ENCODE measurements around the gene PRKCD.

PRKCD gene

GRCh38 chr3:53161450-53161819 lies 426 bp downstream of the PRKCD start:
- ChIA-PET CTCF (interaction anchor here (1.5 to 1.9 kb wide), 3 partner anchors 11 to 34 kb away, joined by 5 to 14 read pairs (median 5); no protein-coding TSS in a partner anchor), POLR2A (no interaction called here)
- H3K4me3 ChIP-seq (ENCODE audit: low read depth, low read length) = peak overlapping the region; percentile 78
- no peak for DNase-seq (ENCODE audit: low read depth, low spot score)
- TF ChIP-seq CTCF (IDR thresholded peaks at IDR 0.05; ENCODE audit: insufficient read depth, low read length, missing control alignments) = no peak

- no peak for TF ChIP-seq CTCF (IDR thresholded peaks at IDR 0.05; ENCODE audit: insufficient read depth, low read length, missing control alignments)
- DNase-seq (ENCODE audit: low read depth, low spot score) = no peak
- peak overlapping the region; percentile 78 for H3K4me3 ChIP-seq (ENCODE audit: low read depth, low read length)
- CTCF ChIA-PET = interaction anchor here (1.0 kb wide), 1 partner anchor 34 kb away, joined by 3 read pairs; no protein-coding TSS in a partner anchor
- POLR2A ChIA-PET = interaction anchor here (1.5 kb wide), 1 partner anchor 21 kb away, joined by 3 read pairs; no protein-coding TSS in a partner anchor
Measured at GRCh38 chr3:53161820-53162671, 1.0 kb downstream of the PRKCD start.

- POLR2A ChIA-PET = interaction anchor here (1.5 kb wide), 1 partner anchor 21 kb away, joined by 3 read pairs; no protein-coding TSS in a partner anchor
- no peak for TF ChIP-seq CTCF (IDR thresholded peaks at IDR 0.05; ENCODE audit: insufficient read depth, low read length, missing control alignments)
- DNase-seq (ENCODE audit: low read depth, low spot score) = no peak
- CTCF ChIA-PET = interaction anchor here (1.0 to 1.2 kb wide), 2 partner anchors 33 kb away, joined by 3 to 4 read pairs; partner anchors contain the start of gene RFT1
- H3K4me3 ChIP-seq (ENCODE audit: low read depth, low read length) = peak overlapping the region; percentile 78
Measured at GRCh38 chr3:53162672-53163443, 1.8 kb downstream of the PRKCD start.

GRCh38 chr3:53163444-53164387 lies 2.7 kb downstream of the PRKCD start:
- H3K4me3 ChIP-seq (ENCODE audit: low read depth, low read length) = no peak overlapping the region
- POLR2A ChIA-PET = interaction anchor here (1.5 kb wide), 1 partner anchor 22 kb away, joined by 3 read pairs; no protein-coding TSS in a partner anchor
- no peak for TF ChIP-seq CTCF (IDR thresholded peaks at IDR 0.05; ENCODE audit: insufficient read depth, low read length, missing control alignments)
- no peak for DNase-seq (ENCODE audit: low read depth, low spot score)
- CTCF ChIA-PET = interaction anchor here (0.9 to 1.2 kb wide), 3 partner anchors 32 to 57 kb away, joined by 3 to 4 read pairs (median 4); partner anchors contain the start of gene RFT1

GRCh38 chr3:53164911-53165310 lies 3.9 kb downstream of the PRKCD start:
- no peak for TF ChIP-seq CTCF (IDR thresholded peaks at IDR 0.05; ENCODE audit: insufficient read depth, low read length, missing control alignments)
- POLR2A ChIA-PET = no interaction called here
- CTCF ChIA-PET = interaction anchor here (1.1 to 2.2 kb wide), 2 partner anchors 31 to 54 kb away, joined by 3 to 10 read pairs; no protein-coding TSS in a partner anchor
- DNase-seq (ENCODE audit: low read depth, low spot score) = no peak
- no peak overlapping the region for H3K4me3 ChIP-seq (ENCODE audit: low read depth, low read length)
